Stimulated activated CD4-positive, alpha-beta T cell treated with anti-CD3 and anti-CD28 coated beads, TNF-alpha, amount 100 ng/mL, for 24 hours (primary cell): ENCODE data around the gene MDFIC.
"Not testable (repeated sequence)": the region's sequence is repeated elsewhere in the genome, so short reads cannot be mapped to it uniquely, and the experiment has no call there.

Experiments
- DNase-seq, 3 experiments: peaks; one replicate each; pipeline ENCODE4 v3.0.0-alpha.2; 2020; ENCODE audit warnings: low read depth in 3 of 3

MDFIC gene, protein sequence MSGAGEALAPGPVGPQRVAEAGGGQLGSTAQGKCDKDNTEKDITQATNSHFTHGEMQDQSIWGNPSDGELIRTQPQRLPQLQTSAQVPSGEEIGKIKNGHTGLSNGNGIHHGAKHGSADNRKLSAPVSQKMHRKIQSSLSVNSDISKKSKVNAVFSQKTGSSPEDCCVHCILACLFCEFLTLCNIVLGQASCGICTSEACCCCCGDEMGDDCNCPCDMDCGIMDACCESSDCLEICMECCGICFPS

DNA sequence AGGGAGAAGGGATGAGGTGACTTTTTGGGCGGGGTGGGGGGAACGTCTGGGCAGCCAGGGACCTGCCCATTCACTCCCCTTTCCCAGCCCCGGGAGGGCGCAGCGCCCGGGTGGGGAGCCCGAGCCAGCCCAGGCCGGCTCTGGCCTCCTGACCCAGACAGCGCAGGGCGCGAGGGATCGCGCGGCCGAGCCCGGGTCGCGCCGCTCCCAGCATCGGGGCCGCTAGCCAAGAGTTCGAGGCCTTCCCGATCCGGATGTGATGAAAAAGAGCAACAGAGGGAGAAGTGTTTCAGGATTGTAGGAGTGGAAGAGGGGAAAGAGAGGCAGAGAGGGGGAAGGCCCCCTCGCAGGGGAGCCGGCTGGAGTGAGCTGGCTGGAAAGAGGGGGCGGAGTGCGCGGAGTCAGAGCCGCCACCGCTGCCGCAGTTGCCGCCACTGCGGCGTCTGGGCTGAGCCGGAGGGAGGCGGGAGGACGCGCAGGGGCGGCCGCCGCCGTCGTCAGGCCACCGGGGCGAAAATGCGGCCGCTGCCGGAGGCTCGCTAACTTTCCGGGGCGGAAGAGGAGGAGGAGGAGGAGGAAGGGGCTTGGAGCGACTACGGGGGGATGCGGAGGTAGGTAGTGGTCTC is at the start of gene MDFIC:
Gene MDFIC, plus strand, starts transcription at position 69 of the 626 bp plus-strand sequence. CDS start 940 bp downstream, outside the sequence.
- peak; percentile 38 to 67 (median 53) for DNase-seq

DNA sequence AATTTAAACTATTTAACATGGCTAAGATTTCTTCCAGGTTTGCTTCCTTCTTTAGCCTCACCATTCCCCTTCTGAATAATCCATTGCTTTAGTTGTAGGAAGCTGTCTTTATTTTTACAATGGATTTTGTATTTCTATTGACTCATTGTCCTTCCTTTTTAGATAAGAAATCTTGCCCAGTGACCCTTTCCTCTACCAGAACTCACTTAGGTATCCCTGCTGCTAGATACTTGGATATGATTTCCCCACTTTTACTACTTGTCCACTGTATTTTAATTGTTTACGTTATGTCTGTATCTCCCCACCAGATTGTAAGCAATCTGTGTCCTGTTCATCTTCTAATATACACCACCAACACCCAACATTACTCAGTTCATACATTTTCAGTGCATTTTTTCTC is 47.7 kb upstream of the MDFIC start:
- DNase-seq = no peak

DNA sequence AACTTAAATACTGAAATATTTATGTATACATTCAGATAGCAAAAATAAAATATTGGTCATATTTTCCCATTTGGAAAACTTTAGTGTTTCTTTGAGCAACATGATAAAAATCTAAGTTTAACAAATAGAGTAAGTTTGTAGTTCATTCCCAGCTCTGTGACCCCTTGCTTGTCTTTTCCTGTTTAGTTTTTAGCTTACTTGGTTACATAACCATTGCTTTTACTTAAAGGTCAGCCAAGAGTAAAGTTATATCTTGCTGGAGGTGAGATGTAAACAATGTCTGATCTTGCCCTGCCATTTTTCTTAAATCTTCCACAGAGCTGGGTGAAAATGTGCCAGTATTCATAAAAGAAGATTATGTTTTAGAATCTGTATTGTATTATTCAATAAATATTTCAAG is 46.7 kb upstream of the MDFIC start:
- no peak for DNase-seq

DNA sequence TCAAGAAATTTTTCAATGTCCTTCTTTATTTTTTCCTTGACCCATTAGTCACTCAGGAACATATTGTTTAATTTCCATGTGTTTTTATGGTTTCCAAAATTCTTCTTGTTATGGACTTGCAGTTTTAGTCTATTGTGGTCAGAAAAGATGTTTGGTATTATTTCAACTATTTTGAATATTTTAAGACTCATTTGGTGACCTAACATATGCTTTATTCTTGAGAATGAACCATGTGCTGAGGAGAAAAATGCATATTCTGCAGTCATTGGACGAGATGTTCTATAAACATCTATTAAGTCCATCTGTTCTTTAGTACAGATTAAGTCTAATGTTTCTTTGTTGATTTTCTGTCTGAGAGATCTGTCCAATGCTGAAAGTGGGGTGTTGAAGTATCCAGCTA is 42.3 kb upstream of the MDFIC start:
- no peak for DNase-seq

DNA sequence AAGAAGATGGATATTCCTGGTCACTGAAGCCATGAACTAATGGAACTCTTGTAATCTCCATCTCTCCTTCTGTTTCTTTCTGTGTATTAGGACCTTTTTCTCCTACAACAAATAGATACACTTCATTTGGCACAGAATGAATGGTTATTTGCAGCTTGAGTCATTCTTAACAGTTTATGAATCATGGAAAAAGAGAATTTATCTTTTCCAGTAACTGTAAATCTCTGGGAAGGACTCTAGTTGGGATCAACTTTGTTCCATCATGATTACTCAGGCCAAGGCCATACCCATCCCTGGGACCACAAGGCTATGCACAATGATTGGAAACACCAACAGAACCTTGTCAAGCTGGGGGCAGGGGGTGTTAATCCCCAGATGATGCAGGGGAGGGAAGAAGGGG is 36.1 kb upstream of the MDFIC start:
- no peak for DNase-seq

DNA sequence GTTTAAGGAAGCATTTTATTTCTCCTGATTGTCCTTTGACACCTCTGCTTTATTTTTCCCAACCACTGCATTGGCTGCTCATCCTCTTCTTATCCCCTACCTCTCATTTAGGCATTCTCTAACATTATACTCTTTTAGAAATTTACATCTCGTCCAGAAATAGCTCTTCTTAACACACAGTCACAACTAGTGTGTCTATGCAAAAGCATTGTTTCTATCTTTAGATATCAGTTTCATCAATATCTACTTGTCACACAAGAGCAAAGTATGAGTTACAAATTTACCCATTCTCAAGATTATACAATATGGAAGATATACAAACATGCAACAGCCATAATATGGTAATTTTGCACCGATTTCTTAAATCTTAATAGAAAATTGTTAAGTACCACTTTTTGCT is 35.7 kb upstream of the MDFIC start:
- DNase-seq = no peak

DNA sequence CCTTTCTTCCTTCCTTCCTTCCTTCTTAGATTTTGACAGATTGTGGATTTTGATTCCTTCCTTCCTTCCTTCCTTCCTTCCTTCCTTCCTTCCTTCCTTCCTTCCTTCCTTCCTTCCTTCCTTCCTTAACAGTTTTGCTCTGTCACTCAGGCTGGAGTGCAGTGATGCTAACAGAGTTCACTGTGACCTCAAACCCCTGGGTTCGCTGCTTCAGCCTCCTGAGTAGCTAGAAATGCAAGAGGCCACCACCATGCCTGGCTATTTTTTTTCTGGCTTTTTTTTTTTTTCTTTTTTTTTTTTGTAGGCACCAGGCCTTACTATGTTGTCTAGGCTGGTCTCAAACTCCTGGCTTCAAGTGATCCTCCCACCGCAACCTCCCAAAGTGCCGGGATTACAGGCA is 32.8 kb upstream of the MDFIC start:
- DNase-seq = not testable (repeated sequence)

DNA sequence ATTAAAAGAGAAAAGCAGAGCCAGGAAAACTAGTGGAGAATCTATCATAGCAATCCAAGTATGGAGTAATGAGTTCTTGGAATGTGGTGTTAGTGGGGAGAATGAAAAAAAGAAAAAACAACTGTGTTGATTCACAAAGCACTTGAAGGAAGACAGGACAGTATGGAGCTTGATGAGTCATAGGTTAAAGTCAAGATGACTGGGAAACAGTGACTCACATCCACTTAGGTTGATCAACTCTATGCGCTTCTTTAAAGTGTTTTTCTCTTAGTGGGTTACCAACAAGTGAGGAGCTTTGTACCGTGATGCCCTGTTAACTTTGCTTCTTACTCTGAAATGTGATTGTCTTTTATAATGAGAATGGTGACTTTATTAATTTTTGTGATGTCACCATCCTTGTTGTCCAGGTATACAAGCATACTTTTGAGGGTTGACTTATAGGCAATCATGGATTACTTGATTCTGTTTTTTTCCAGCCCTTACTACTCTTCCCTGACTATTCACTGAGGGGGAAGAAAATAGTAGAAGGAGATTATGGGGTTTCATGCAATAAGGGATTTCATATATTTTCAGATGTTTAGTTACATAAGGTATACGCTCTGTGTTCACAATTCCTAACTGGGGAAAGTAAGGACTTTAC is 32.1 kb upstream of the MDFIC start:
- peak in 1 of 3 experiments; percentile 13 for DNase-seq

DNA sequence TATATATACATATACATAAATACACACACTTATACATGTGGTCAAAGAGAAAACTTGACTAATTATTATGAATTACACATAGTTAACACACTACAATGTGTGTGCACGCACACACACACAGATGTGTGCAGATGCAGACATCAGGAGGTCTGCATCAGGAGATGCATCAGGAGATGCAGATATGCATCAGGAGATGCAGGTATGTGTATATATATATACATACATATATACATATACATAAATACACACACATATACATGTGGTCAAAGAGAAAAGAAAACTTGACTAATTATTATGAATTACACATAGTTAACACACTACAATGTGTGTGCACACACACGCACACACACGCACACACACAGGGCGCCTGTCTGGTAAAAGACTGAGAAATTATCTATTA is 31.3 kb upstream of the MDFIC start:
- DNase-seq = no peak

DNA sequence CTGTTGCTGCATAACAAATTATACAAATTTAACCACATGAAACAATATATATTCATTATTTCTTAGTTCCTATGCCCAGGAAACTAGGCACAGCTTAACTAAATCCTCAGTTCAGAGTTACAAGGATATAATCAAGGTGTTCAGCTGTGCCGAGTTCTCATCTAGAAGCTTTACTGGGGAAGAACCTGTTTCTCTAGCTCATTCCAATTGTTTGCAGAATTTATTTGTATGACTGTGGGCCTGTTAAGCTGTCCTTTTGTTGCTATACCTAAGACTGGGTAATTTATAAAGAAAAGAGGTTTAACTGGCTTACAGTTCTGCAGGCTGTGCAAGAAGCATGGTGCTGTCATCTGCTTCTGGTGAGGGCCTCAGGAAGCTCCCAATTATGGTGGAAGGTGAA is 21.8 kb upstream of the MDFIC start:
- no peak for DNase-seq

DNA sequence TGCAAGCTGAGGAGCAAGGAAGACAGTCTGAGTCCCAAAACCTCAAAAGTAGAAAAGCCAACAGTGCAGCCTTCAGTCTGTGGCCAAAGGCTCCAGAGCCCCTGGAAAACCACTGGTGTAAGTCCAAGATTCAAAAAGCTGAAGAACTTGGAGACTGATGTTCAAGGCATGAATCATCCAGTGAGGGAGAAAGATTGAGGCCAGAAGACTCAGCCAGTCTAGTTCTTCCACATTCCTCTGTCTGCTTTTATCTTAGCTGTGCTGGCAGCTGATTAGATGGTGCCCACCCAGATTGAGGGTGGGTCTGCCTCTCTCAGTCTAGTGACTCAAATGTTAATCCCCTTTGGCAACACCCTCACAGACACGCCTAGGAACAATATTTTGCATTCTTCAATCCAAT is 20.1 kb upstream of the MDFIC start:
- no peak for DNase-seq

DNA sequence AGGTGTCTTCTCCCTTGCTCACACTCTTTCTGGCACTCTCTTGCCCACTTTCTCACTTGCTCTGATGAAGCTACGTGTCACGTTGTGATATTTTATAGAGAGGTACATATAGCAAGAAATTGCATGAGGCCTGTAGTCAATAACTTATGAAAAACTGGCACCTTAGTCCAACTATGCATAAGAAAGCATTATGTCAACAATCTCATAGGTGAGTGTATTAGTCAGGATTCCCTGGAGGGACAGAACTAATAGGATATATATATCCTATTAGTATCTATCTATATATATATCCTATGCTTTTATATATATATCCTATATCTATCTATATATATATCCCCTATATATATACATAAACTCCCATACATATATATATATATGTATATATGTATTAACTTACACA is 18.8 kb upstream of the MDFIC start:
- DNase-seq = no peak

DNA sequence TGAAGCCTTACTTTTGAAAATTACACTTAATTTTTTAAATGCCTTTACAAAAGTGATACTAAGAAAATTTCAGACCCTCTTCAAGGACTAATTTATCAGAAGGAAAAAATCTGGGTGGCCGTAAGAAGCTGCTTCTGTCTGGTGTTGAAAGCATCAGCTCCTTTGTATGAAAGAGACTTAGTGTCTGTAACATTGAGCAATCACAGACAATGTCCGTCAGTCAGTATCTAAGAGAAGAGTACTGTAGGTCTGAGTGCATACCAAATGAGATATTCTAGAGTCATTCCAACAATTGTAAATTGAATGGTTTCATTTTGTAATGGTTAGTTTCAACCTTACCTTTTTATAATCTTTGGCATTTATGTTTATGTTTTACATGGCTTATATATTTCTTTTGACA is 11.1 kb upstream of the MDFIC start:
- no peak for DNase-seq

DNA sequence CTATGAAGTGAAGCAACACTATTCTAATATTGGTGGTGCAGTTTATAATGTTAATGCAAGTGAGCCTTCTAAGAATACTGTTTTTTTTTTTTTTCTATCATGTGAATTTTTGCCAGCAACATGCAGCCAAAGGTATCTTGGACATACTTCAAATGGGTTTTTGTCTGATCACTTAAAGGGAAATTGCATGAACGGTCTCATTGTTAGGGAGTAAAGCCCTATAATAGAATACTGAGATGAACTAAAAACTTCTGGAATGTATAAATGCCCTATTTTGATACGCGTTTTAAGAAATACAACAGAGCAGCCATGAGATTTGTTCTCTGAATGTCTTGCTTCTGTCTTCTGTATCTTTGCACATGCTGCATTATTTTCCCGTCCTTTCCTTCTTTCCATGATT is 10.5 kb upstream of the MDFIC start:
- no peak for DNase-seq

DNA sequence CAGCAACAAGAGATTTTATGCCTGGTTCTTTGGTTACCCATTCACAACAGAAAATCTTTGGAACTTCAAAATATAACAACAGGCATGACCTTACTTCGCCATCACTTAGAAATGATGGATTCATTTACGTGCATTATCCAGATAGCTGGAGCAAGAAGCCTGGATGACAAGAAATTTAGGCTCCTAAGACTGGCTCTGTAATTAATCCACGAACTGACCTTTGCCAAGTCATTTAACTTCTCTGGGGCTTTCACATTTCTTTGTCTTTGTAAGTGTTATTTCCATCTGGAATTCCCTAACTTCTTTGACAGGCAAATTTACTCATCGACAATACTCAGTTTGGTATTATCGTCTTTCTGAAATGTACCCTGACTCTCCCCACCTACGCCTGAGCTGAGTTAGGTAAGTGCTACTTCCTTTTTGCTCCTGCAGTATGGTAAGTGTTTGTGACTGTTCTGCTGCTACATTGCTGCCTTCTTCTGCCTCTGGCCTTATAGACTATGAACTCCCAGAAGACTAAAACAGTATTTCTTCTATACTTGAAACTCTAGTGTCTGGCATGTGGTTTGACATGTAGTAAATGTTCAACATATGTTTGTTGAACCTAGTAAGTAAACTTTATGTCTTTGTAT is 5.5 kb upstream of the MDFIC start:
- DNase-seq = peak; percentile 18 to 43 (median 25)

DNA sequence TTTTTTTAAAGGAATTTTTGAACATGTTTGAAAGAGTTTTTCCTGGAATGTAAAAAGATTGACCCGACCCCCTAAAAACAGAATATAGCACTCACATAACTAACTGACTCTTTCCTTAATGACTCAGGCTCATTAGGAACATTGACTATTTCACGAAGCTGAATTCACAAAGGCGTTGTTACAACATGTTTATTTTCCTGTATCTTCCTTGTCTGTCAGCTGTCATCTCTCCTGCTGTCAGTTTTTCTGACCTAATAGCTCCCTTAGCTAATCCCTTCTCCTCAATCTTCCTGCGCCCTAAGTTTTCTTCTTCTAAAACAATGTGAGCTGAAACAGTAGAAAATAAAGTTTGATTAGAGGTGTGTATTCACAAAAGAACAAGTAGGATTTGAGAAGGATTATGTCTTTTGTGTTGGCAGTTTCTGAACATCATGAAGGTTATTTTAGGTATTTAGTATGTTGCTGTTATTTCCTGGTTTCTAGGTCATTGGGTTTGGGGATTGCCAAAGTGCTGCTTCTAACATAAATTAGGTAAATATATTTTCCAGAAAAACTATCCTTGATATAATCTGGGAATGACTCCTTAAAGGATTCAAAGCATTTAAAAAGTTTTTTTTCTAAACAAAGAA is 4.6 kb upstream of the MDFIC start:
- DNase-seq = no peak

DNA sequence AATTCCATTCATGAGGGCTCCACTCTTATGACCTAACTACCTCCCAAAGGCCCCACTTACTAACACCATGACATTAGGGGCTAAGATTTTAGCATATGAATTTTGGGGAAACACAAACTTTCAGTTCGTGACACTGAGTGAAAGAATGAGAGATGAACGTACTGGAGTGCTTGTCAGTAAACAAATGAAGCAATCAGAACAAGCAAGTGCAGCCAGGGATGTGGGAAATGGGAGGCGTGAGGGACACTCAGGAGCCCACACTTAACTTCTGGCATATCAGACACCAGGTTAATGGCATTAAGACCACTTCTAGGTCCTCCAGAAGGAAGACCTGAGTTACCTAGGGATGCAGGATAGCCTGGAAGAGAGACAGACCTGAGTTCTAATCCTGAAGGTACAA is 2.3 kb upstream of the MDFIC start:
- DNase-seq = no peak

DNA sequence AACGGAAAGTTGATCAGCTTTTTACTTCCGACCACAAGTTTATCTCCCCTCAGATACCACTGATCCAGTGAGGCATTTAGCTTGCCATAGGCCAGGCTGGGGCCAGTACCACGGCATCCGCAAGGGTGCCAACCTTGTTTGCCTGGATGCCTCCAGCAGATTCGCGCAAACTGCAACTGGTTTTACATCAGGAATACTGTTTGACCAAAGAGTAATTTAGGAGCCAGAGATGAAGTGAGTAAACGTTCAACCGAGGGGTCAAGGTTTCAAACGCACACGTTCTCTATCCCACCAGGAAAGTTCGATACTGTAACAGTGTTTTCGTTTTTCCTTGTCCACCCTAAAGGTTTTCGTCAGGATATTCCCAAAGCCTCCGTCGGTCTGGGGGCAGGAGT is 266 bp upstream of the MDFIC start:
- DNase-seq = peak in 1 of 3 experiments; percentile 16

DNA sequence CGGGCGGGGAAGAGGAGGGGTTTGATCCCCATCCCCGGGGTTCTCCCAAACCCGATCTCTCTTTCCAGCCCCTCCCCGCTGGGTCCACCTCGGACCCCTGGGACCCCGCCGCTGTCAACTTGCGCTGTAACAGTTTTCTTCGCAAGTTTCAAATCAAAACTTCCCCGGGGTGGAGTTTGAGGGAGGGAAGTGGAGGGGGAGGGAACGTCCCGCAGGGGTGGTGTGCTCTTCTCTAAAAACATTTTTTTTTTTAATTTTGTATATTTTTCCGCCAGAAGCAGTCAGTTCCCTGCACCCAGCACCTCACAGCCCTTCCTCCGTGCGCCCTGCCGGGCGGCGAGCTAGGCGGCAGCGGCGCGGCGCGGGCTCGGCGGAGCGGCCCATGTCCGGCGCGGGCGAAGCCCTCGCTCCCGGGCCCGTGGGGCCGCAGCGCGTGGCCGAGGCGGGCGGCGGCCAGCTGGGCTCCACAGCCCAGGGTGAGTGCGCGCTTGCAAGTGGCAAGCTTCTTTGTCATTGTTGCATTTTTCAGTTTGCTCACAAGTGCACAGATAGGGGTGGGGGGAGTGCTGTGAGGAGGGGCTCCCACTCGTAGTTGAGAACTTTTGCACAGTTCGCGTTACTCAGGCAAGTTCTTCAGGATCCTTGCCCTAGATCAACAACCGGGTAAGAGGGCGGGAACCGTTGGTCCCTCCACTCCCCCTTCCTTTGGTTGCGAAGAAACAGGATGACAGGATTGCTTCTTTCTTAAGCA is 933 bp downstream of the MDFIC start:
- DNase-seq = peak; percentile 26 to 45 (median 36)

DNA sequence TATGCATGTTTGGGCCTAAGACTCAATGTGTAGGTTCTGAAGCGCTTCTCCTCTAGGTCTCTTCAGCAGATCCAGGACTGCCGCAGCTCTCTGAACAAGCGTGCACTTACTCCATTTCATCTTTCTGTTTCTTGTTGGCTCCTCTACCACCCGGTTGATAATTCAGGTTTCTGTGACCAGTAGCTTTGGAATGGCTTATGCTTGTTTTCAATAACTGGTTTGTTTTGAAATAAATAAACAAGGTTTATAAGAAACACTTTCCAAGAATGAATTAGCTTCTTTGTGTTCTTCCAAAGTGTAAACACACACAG is 1.5 kb downstream of the MDFIC start:
- no peak for DNase-seq

DNA sequence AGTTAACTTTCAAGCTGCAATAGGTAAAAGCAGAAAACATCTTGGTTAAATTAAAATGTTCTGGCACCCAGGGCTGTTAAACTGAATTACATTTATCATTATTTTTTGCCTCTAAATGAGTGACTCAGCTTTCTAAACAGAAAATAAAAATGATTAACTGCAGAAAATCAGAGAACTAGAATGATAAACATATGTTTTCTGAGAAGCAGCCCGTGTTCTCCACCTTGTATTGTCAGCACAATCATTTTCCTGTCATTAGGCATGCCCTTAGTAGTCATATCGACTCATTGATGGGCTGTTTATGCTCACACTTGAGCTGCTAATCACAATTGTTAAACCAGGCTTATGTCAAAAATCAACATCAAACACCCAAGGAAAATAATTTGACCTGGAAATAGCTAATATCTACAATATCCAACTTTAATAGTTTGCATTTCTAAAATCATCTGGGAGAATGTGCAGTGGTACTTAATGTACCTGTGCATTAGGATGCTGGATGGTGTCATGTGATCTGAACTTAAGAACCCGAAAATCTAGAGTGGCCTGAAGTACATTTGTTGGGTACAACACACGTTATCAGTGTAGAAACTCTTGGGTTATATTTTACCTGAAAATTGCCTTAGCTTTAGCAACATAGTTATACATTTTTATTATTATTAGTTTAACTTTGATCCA is 2.3 kb downstream of the MDFIC start:
- DNase-seq = no peak
